ENCODE results near the gene FZD2.
"Not testable (repeated sequence)": the region's sequence is repeated elsewhere in the genome, so short reads cannot be mapped to it uniquely, and the experiment has no call there.

Gene FZD2

DNA sequence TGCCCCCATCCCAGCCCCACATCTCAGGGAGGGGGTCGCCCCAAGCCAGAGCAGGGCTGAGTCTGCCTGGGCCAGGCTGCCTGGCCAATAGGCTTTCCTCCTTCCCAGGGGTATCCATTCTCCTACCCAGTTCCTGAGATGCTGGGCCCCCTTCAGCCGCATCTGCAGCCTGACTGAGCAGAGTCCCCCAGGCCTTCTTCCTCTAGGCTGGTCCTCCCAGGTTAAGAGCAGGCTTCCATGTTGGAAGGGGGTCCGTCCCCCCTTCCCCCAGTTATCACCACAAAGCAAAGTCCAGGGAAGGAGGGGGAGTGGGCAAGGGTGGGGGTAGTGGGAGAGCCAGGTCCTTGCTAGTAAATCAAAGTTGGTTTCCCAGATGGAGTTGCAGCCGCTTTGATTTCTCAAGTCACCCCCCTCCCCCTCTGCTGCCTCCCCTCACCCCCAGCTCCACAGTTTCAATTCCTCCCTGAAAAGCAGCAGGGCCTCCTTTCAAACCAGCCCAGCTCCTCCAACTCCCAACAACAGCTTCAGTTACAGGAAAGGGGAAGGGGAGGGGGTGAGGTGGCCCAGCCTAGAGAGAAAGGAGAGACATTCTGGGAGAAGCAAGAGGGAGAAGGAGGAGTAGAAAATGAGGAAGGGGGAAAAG, 9.5 kb upstream of the FZD2 start:
- DNase-seq: peak; percentile 64

DNA sequence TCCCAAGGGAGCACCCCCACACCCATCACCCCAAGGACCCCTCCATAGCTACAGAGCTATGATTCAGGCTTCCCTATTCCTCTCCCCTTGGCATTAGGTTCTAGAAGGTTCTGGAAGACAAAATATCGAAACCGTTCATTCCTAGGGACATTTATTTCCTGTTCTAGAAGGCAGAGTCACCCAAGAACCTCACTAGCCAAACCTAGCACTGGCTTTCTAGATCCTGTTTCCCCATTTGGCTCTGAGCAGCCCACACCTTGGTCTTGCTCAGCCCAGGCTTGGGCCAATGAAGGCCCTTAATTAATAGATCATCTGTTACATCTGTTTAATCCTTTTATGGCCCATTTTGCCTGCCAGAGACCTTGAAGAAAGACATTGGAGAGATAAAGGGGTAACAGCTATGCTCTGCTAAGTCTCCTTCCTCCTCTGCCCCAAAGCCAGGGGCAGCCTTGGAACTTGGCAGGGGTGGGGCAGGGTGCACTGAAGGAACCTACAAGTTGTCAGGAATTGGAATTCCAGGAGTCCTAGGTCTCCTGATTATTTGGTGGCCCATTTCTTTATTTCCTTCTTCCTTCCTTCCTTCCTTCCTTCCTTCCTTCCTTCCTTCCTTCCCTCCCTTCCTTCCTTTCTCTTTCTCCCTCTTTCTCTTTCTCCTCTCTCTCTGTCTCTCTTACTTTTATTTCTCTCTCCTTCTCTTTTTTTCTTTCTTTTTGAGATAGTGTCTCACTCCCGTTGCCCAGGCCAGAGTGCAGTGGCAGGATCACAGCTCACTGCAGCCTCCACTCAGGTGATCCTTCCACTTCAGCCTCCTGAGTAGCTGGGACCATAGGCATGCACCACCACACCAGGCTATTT, 8.7 kb upstream of the FZD2 start:
- no peak for DNase-seq

DNA sequence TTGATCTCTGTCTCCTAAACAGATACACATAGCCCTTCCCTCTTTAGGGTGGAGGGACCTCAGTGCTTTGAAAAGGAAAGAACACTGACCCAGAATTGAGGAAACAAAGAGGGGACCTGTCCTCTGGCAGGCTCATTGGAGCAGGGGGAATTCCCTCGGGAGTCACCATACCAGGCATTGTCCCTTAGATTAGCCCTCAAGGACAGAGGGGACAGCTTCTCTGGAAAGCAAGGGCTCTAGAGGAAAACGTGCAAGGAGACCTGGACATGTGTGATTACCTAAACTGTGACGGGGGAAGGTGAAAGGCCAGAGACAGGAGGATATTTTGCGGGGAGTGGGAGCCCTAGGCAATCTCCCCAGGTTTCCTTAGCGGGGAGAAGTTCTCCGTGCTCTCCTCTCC, 7.6 kb upstream of the FZD2 start:
- DNase-seq: no peak

DNA sequence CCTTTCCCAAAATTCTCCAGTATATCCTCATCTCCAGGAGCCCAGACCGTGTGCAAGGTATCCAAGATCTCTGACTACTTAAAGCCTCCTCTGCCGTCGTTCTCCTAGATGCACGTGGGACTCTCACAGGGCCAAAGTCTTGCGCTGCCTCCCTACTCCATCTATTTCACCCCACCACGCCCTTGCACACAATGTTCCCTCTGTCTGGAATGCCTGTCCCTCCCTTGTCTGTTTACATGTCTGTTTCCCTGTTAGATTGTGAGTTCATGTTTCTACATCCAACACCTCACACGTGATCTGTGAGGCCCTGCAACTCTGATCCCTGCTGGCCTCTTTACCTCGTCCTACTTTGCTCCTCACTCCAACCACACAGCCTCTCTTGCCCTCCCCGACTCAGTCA, 4.9 kb upstream of the FZD2 start:
- no peak for DNase-seq

DNA sequence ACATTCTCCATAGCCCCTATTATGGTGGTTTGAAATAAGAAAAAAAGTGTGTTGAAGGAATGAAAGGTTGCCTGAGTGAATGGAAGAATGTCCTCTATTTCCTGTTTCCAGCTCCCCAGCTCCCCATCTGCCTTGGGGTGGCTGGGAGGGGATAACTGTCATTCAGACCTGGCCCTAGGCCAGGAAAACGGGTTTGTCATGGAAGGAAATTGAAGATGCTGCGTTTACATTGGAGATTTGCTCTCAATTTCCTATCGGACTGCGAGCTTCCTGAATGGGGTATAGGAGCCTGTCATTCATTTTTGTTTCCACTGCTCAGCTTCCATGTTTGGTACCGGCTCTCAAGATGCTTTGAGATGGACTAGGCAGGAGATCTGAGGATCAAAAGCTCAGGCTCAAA, 2.2 kb upstream of the FZD2 start:
- DNase-seq: no peak

GRCh38 chr17:44556166-44556831, 985 bp upstream of the FZD2 start:
- DNase-seq: peak; percentile 62

DNA sequence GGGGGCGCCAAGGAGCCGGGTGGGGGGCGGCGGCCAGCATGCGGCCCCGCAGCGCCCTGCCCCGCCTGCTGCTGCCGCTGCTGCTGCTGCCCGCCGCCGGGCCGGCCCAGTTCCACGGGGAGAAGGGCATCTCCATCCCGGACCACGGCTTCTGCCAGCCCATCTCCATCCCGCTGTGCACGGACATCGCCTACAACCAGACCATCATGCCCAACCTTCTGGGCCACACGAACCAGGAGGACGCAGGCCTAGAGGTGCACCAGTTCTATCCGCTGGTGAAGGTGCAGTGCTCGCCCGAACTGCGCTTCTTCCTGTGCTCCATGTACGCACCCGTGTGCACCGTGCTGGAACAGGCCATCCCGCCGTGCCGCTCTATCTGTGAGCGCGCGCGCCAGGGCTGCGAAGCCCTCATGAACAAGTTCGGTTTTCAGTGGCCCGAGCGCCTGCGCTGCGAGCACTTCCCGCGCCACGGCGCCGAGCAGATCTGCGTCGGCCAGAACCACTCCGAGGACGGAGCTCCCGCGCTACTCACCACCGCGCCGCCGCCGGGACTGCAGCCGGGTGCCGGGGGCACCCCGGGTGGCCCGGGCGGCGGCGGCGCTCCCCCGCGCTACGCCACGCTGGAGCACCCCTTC, 484 bp downstream of the FZD2 start:
- peak; percentile 52 for DNase-seq

GRCh38 chr17:44558334-44558709, 1.0 kb downstream of the FZD2 start:
- DNase-seq: no peak

DNA sequence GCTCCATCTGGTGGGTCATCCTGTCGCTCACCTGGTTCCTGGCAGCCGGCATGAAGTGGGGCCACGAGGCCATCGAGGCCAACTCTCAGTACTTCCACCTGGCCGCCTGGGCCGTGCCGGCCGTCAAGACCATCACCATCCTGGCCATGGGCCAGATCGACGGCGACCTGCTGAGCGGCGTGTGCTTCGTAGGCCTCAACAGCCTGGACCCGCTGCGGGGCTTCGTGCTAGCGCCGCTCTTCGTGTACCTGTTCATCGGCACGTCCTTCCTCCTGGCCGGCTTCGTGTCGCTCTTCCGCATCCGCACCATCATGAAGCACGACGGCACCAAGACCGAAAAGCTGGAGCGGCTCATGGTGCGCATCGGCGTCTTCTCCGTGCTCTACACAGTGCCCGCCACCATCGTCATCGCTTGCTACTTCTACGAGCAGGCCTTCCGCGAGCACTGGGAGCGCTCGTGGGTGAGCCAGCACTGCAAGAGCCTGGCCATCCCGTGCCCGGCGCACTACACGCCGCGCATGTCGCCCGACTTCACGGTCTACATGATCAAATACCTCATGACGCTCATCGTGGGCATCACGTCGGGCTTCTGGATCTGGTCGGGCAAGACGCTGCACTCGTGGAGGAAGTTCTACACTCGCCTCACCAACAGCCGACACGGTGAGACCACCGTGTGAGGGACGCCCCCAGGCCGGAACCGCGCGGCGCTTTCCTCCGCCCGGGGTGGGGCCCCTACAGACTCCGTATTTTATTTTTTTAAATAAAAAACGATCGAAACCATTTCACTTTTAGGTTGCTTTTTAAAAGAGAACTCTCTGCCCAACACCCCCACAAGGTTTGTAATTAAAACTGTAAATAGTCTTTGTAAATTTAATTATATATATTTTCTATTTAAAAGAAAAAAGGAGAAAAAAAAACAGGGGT, 1.7 kb downstream of the FZD2 start:
- peak; percentile 39 for DNase-seq

DNA sequence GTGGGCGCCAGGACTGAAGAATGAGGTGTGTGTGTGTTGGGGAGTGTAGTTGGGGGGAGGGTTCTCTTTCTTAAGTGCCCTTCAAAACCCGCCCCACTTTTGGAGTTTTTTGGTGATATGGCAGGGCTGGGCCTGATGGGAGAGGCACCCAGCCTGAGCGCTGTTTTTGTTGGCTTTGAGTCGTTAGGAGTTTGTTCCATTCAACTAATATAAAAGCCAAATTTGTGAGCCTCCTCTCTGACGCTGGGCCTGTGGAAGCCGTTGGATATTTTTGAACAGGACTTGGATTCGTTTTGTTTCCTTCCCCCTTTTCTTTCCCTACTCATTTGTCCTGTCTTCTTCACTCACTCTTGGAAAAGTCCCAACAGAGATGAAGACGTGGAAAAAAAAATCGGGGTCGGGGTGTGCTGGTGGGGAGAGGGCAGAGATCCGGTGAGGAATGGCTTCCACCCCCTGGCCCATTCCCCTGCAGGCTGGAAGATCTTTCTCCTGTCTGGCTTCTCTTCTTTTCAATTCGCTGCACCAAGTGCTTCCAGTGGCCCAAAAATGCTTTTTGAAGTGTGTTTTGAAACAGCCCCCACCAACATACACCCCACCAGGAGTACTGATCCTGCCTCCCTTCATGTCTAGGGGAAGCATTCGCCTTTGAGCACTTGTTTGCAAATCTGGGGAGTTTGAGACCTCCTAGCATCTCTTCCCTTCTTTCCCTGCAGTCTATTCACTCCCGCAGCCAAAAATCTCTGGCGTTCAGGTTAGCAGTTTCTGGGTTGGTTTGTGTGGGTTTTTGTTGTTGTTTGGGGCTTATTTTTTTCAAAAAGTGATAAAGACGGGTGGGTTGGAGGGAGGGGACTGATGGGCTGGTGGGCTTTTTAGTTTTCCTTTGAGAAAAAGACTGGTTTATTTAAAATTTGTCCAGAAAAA, 2.6 kb downstream of the FZD2 start:
- peak; percentile 38 for DNase-seq

- DNase-seq: no peak
Observed at GRCh38 chr17:44561237-44561623, 3.9 kb downstream of the FZD2 start.

- no peak for DNase-seq
Observed at GRCh38 chr17:44564429-44564828, 7.1 kb downstream of the FZD2 start.

DNA sequence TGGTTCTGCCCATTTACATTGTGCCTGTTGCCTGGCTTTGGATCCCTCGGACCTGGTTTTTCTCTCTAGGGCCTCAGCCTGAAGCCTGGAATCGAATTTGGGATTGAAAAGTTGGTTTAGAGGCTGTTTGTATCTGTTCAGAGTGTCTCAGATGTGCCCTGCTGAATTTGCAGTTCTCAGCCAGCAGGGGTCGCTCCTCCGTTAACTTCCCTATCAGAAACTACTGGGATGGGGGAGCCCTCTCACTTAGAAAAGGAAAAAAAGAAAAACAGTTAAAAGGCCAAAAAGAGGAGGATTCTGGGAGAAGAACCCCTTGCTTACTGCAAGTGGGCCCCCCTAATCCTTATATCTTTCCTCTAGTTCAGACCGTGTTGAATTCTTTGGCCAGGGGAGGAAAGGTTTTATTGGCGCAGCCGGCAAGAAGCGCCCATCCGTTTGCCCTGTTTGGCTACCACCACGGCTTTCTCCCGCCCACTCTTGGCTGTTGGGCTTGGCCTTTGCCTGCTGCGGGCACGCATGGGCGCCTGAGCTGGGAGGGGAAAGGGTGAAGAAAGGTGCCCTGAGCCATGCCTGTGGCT, 8.7 kb downstream of the FZD2 start:
- no peak for DNase-seq

DNA sequence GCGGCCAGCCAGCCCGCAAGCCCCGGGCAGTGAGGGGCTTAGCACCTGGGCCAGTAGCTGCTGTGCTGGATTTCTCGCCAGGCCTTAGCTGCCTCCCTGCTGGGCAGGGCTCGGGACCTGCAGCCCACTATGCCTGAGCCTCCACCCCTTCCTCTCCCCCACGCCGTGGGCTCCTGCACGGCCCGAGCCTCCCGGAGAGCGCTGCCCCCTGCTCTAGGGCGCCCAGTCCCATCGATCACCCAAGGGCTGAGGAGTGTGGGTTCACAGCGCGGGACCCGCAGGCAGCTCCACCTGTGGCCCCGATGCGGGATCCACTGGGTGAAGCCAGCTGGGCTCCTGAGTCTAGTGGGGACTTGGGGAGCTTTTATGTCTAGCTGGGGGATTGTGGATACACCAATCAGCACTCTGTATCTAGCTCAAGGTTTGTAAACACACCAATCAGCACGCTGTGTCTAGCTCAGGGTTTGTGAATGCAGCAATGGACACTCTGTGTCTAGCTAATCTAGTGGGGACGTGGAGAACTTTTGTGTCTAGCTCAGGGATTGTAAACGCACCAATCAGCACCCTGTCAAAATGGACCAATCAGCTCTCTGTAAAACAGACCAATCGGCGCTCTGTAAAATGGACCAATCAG, 11.1 kb downstream of the FZD2 start:
- DNase-seq: not testable (repeated sequence)

DNA sequence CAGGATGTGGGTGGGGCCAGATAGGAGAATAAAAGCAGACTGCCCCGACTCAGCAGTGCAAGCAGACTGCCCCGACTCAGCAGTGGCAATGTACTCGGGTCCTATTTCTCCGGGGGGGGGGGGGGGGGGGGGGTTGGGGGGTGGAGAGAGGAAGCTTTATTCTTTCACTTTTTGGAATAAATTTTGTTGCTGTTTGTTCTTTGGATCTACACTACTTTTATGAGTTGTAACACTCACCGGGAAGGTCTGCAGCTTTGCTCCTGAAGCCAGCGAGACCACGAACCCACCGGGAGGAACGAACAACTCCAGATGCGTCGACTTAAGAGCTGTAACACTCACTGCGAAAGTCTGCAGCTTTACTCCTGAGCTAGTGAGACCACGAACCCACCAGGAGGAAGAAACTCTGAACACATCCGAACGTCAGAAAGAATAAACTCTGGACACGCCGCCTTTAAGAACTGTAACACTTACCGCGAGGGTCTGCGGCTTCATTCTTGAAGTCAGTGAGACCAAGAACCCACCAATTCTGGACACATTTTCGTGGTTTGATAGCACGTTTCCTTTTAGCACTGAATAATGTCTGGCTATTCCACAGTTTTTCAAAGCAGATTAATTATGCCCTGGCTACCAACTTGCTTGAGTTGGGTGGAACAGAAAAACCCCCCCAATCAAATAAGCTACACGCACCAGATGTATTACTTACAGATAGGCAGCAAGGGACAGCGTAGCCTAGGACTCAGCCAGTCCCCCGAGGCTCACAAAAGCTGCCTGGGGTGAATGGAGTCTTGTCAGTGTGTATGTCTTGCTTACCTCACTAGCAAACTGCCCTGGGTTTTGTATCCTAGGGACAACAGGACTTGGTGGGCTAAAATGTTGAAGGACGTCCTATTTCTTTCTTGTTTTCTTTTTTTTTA, 11.9 kb downstream of the FZD2 start:
- DNase-seq: no peak

- no peak for DNase-seq
Observed at GRCh38 chr17:44572801-44573200, 15.5 kb downstream of the FZD2 start.

- no peak for DNase-seq
Observed at GRCh38 chr17:44575403-44575802, 18.1 kb downstream of the FZD2 start.

DNA sequence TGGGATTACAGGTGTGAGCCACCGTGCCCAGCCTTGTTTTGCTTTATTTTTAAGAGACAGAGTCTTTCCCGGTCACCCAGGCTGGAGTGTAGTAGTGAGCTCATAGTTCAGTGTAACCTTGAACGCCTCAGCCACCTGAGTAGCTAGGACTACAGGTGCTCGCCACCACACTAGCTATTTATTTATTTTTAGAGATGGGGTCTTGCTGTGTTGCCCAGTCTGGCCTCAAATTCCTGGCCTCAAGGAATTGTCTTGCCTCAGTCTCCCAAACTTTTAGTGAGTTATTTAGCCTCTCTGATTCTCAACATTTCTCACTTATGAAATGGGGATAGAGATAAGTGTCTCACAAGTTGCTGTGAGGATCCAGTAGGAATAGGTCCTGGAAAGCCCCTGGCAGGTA, 21.7 kb downstream of the FZD2 start:
- no peak for DNase-seq

GRCh38 chr17:44581868-44582267, 24.6 kb downstream of the FZD2 start:
- DNase-seq: no peak

All from femur (tissue), 1 donor.